Suprapubic skin (tissue), 4 donors: ENCODE data around the gene ARHGAP18. TPM values are rescaled to one million over a fixed set of nuclear protein-coding genes. Genes with fewer than 3 reads are reported as not detected.

ENCODE experiments used
- DNase-seq, 2 donors: peaks; one replicate each; pipeline ENCODE4 v3.0.0-alpha.2; 2019; ENCODE audit warnings: low spot score in 2 of 2
- H3K27ac ChIP-seq: fragments of 200-600 bp; sonication (generic); one replicate; pipeline ENCODE4 v1.5.1; 2019
- H3K27me3 ChIP-seq: fragments of 200-600 bp; sonication (generic); one replicate; pipeline ENCODE4 v1.5.1; 2019
- H3K36me3 ChIP-seq: fragments of 200-600 bp; sonication (generic); one replicate; pipeline ENCODE4 v1.5.1; 2019
- H3K4me1 ChIP-seq: fragments of 200-600 bp; sonication (generic); one replicate; pipeline ENCODE4 v1.5.1; 2019
- H3K4me3 ChIP-seq: fragments of 200-600 bp; sonication (generic); one replicate; pipeline ENCODE4 v1.5.1; 2019; ENCODE audit warnings: mild to moderate bottlenecking
- H3K9me3 ChIP-seq: fragments of 200-600 bp; sonication (generic); one replicate; pipeline ENCODE4 v1.5.1; 2019
- EP300 ChIP-seq: sonication (generic); formaldehyde crosslinking; IDR thresholded peaks from one replicate; pipeline ENCODE4 v1.6.1; 2017; ENCODE audit warnings: antibody characterized with exemption
- POLR2A ChIP-seq, 2 donors: fragments of 450-650 bp; IDR thresholded peaks; one replicate each; pipeline ENCODE4 v1.6.1; 2017; ENCODE audit warnings: antibody characterized with exemption in 2 of 2, mild to moderate bottlenecking in 2 of 2, moderate library complexity in 2 of 2
- POLR2AphosphoS5 ChIP-seq, 3 donors: sonication (generic); formaldehyde crosslinking; IDR thresholded peaks; one replicate each; pipeline ENCODE4 v1.6.1; 2017; ENCODE audit warnings: antibody characterized with exemption in 3 of 3
- whole genome bisulfite sequencing: methylation state at CpG from one replicate; pipeline ENCODE4 v1.1.5; 2018; 5-methylcytosine and 5-hydroxymethylcytosine counted together
- total RNA-seq, 4 donors: library from RNA; depleted of rRNA; stranded (reverse); fragments of >200 nt; gene quantifications; one replicate each; pipeline ENCODE4 v1.1.0, GENCODE V29; 2016
- TF ChIP-seq, protein P1 (sequence below), 2 donors: fragments of 200-600 bp in 1 of 2; fragments of 450-650 bp in 1 of 2; sonication (generic) in 1 of 2; IDR thresholded peaks; one replicate each; pipeline ENCODE4 v1.5.1; 2016 to 2019; ENCODE audit warnings: antibody characterized with exemption in 2 of 2, mild to moderate bottlenecking in 1 of 2, moderate library complexity in 1 of 2

ARHGAP18 gene
- total RNA-seq, 4 donors from 2014 or later, result 7.1 to 14.2 (median 11.0) TPM

DNA sequence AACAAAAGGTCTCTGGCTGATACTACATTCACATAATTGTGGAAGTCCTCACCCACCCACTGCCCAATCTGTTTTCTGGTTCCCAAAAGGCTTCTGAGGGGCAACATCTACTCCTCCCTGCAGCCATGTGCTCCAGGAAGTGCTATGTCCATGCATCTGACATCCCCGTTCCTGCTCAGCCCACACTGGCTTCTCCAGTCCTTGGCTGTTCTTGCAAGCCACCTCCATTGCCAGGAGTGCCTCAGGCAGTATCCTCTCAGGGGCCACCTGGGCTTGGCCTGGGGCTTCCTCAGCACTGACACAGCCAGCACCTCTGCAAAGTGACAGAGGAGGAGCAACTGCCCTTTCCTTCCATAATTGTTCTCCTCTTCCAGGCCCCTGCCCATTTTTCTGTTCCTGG lies 18.3 kb downstream of the ARHGAP18 start:
- Histone ChIP-seq H3K36me3 (no peaks in the 10 kb centered on the region), H3K9me3 (no peaks in the 10 kb centered on the region), H3K4me1 (peaks cover 20% of the 10 kb centered on the region), H3K27ac (no peak overlapping the region), H3K27me3 (no peaks in the 10 kb centered on the region), H3K4me3 (no peak overlapping the region)
- no peak for DNase-seq
- TF ChIP-seq EP300, result no peak
- TF ChIP-seq, protein P1, sequence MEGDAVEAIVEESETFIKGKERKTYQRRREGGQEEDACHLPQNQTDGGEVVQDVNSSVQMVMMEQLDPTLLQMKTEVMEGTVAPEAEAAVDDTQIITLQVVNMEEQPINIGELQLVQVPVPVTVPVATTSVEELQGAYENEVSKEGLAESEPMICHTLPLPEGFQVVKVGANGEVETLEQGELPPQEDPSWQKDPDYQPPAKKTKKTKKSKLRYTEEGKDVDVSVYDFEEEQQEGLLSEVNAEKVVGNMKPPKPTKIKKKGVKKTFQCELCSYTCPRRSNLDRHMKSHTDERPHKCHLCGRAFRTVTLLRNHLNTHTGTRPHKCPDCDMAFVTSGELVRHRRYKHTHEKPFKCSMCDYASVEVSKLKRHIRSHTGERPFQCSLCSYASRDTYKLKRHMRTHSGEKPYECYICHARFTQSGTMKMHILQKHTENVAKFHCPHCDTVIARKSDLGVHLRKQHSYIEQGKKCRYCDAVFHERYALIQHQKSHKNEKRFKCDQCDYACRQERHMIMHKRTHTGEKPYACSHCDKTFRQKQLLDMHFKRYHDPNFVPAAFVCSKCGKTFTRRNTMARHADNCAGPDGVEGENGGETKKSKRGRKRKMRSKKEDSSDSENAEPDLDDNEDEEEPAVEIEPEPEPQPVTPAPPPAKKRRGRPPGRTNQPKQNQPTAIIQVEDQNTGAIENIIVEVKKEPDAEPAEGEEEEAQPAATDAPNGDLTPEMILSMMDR (IDR thresholded peaks at IDR 0.05), result no peak
- 61% methylated on average over 1 of the region's 1 CpG for WGBS

DNA sequence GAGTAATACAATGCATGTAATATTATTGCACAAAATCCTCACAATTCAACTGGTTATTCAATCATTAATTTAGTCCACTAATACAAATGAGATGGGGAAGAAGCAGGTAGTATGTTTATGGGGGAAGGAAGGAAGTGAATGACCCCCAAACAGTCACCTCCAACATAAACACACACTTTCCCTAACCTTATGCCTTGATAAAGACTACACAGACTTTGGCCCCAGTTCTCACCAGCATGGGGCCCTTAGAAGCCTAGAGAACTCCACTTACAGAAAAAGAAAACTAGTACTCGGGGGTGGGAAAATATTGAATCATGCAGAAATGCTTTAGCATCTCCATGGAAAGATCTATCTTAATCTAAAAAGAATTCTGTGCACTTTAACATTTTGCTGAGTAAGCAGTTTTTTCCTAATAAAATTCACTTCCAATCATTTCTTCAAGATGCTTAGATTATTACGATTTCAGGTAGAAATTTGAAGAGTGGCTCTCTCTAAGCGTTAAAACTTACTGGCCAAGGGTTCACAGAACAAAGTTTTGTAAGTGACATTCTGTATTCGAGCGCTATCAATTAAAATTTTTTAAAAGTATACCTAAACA lies 18.8 kb downstream of the ARHGAP18 start:
- peaks cover 19% of the 10 kb centered on the region for H3K4me1 ChIP-seq
- H3K27me3 ChIP-seq, result no peaks in the 10 kb centered on the region
- no peak overlapping the region for H3K27ac ChIP-seq
- DNase-seq, result no peak
- 100% methylated on average over 5 of the region's 5 CpGs for WGBS
- H3K36me3 ChIP-seq, result no peaks in the 10 kb centered on the region
- no peak for TF ChIP-seq EP300
- TF ChIP-seq, protein P1 (IDR thresholded peaks at IDR 0.05), result no peak
- no peak for TF ChIP-seq POLR2AphosphoS5 (IDR thresholded peaks at IDR 0.05)
- no peak for TF ChIP-seq POLR2A (IDR thresholded peaks at IDR 0.05)
- no peak overlapping the region for H3K4me3 ChIP-seq
- H3K9me3 ChIP-seq, result no peaks in the 10 kb centered on the region

DNA sequence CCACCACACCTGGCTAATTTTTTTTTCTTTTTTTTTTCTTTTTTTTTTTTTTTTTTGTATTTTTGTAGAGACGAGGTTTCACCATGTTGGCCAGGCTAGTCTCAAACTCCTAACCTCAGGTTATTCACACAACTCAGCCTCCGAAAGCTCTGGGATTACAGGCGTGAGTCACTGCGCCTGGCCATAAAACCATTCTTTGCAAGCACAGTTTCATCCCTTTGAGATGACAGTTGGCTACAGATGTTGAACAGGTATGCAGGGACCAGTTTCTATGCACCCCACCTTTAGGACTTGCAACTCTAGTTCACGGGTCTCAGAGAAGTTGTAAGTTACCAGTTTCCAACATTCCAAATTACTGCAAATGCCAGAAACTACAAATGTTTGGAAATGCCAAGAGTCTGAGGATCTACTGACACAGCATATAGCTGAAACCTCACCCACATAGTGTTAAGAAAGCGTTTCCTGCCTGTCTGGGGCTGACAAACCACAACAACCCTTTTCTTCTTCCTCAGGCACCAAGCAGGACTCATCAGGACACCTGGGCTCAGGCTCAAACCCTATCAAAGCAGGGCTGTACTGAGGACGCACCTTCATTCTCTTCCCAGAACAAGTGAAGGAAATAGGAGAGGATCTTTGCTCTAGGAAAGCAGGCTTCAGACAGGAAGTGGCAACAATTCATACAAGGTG lies 22.9 kb downstream of the ARHGAP18 start:
- 69% methylated on average over 7 of the region's 7 CpGs for WGBS
- H3K27me3 ChIP-seq, result no peaks in the 10 kb centered on the region
- TF ChIP-seq EP300 (no peak), POLR2AphosphoS5 (IDR thresholded peaks at IDR 0.05) (no peak), POLR2A (IDR thresholded peaks at IDR 0.05) (no peak)
- TF ChIP-seq, protein P1 (IDR thresholded peaks at IDR 0.05), result no peak
- no peak overlapping the region for H3K4me3 ChIP-seq
- no peak for DNase-seq
- no peaks in the 10 kb centered on the region for H3K36me3 ChIP-seq
- no peaks in the 10 kb centered on the region for H3K9me3 ChIP-seq
- peaks cover 47% of the 10 kb centered on the region for H3K4me1 ChIP-seq
- no peak overlapping the region for H3K27ac ChIP-seq

DNA sequence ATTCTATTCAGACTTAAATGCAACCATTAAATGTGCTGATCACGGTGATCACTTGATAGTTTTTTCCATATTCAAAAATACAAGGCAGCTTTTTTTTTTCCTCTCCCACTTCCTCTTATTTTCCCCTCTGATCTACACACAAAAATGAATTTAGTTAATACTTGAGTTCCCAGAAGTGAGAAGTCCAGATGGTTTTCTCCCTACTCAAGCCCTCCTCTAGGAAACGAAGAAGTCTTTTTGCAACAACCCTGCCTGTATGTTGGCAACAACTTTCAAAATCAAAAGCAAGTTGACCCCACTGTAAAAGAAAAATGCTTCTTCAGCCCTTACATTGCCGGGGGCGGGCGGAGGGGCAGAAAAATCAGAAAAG lies 24.3 kb downstream of the ARHGAP18 start:
- peak overlapping the region; percentile 73 for H3K27ac ChIP-seq
- no peak for DNase-seq
- no peaks in the 10 kb centered on the region for H3K9me3 ChIP-seq
- TF ChIP-seq POLR2A (IDR thresholded peaks at IDR 0.05), result no peak
- TF ChIP-seq EP300, result no peak
- no peak for TF ChIP-seq POLR2AphosphoS5 (IDR thresholded peaks at IDR 0.05)
- TF ChIP-seq, protein P1 (IDR thresholded peaks at IDR 0.05), result no peak
- H3K4me3 ChIP-seq, result no peak overlapping the region
- no peaks in the 10 kb centered on the region for H3K27me3 ChIP-seq
- no peaks in the 10 kb centered on the region for H3K36me3 ChIP-seq
- 75% methylated on average over 5 of the region's 5 CpGs for WGBS
- peaks cover 50% of the 10 kb centered on the region for H3K4me1 ChIP-seq

DNA sequence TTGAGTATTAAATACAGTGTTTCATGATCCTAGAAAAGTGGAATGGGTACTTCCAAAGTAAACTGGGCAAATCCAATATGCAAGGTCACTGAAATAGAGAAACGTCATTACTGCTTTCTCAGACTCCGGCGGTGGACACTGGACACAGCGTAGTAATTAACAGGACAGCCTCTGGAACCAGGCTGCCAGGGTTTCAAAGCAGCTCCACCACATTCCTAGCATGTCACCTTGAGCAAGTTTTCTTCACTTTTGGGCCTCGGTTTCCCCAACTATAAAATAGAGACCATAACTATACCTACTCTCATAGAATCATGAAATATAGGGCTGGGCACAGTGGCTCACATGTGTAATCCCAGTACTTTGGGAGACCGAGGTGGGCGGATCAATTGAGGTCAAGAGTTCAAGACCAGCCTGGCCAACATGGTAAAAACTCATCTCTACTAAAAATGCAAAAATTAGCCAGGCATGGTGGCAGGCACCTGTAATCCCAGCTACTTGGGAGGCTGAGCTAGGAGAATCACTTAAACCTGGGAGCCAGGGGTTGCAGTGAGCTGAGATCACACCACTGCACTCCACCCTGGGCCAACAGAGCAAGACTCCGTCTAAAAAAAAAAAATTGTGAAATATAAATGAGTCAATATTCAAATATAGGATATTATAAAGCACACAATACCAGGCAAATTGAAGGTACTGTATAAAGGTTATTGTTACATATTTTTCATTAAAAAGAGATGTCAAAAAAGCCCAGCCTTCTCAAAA lies 24.9 kb downstream of the ARHGAP18 start:
- no peak overlapping the region for H3K4me3 ChIP-seq
- peak overlapping the region; percentile 73 for H3K27ac ChIP-seq
- DNase-seq, result no peak
- H3K4me1 ChIP-seq, result peaks cover 56% of the 10 kb centered on the region
- H3K9me3 ChIP-seq, result no peaks in the 10 kb centered on the region
- WGBS, result 90% methylated on average over 8 of the region's 8 CpGs
- no peaks in the 10 kb centered on the region for H3K36me3 ChIP-seq
- H3K27me3 ChIP-seq, result no peaks in the 10 kb centered on the region
- TF ChIP-seq POLR2AphosphoS5 (IDR thresholded peaks at IDR 0.05) (no peak), EP300 (no peak), POLR2A (IDR thresholded peaks at IDR 0.05) (no peak)
- TF ChIP-seq, protein P1 (IDR thresholded peaks at IDR 0.05), result no peak
